BLaER1 (cell line): ENCODE results near the gene ACVR1C.

Source experiments
- H3K27ac ChIP-seq: shearing (Covaris generic); formaldehyde crosslinking; 2 replicates; pipeline ENCODE4 v1.8.1; 2022
- H3K27me3 ChIP-seq: shearing (Covaris generic); formaldehyde crosslinking; 2 replicates; pipeline ENCODE4 v1.8.1; 2022
- H3K36me3 ChIP-seq: shearing (Covaris generic); formaldehyde crosslinking; 2 replicates; pipeline ENCODE4 v1.8.1; 2022
- H3K4me1 ChIP-seq: shearing (Covaris generic); formaldehyde crosslinking; 2 replicates; pipeline ENCODE4 v1.8.1; 2022
- H3K4me2 ChIP-seq: shearing (Covaris generic); formaldehyde crosslinking; 2 replicates; pipeline ENCODE4 v1.8.1; 2022
- H3K4me3 ChIP-seq: shearing (Covaris generic); formaldehyde crosslinking; 2 replicates; pipeline ENCODE4 v1.8.1; 2022
- H3K9ac ChIP-seq: shearing (Covaris generic); formaldehyde crosslinking; 2 replicates; pipeline ENCODE4 v1.8.1; 2022
- H3K9me3 ChIP-seq: shearing (Covaris generic); formaldehyde crosslinking; 2 replicates; pipeline ENCODE4 v1.8.1; 2022
- H4K20me1 ChIP-seq: shearing (Covaris generic); formaldehyde crosslinking; 2 replicates; pipeline ENCODE4 v1.8.1; 2022
- Cebpa-rat ChIP-seq: shearing (Covaris generic); IDR thresholded peaks from 2 replicates; pipeline ENCODE4 v1.8.1; 2022

The ACVR1C gene

GRCh38 chr2:157504623-157505022, 124.0 kb downstream of the ACVR1C start:
- H3K4me1 ChIP-seq: peaks cover 10% of the 10 kb centered on the region
- no peak overlapping the region for H3K4me3 ChIP-seq
- no peak overlapping the region for H3K9ac ChIP-seq
- H3K27ac ChIP-seq: no peak overlapping the region
- no peak overlapping the region for H3K4me2 ChIP-seq
- H3K9me3 ChIP-seq: peaks cover 7% of the 10 kb centered on the region; the same call in 1 of the 2 replicates
- H3K27me3 ChIP-seq: no peaks in the 10 kb centered on the region
- no peak for TF ChIP-seq Cebpa-rat
- H3K36me3 ChIP-seq: no peaks in the 10 kb centered on the region
- no peaks in the 10 kb centered on the region for H4K20me1 ChIP-seq

- no peak overlapping the region for H3K9ac ChIP-seq
- H3K27me3 ChIP-seq: no peaks in the 10 kb centered on the region
- peaks cover 5% of the 10 kb centered on the region; the same call in 1 of the 2 replicates for H3K9me3 ChIP-seq
- H3K36me3 ChIP-seq: no peaks in the 10 kb centered on the region
- H3K4me1 ChIP-seq: peaks cover 10% of the 10 kb centered on the region
- peak overlapping the region; percentile 40 for H3K27ac ChIP-seq
- no peak for TF ChIP-seq Cebpa-rat
- H3K4me2 ChIP-seq: peak overlapping the region; percentile 20; the same call in 1 of the 2 replicates
- H3K4me3 ChIP-seq: no peak overlapping the region
- H4K20me1 ChIP-seq: no peaks in the 10 kb centered on the region
These were observed 127.6 kb downstream of the ACVR1C start for GRCh38 chr2:157501026-157501425.

- Histone ChIP-seq H4K20me1 (no peaks in the 10 kb centered on the region), H3K4me3 (no peak overlapping the region), H3K9me3 (no peaks in the 10 kb centered on the region), H3K4me1 (peaks cover 10% of the 10 kb centered on the region), H3K4me2 (no peak overlapping the region), H3K27ac (no peak overlapping the region), H3K36me3 (no peaks in the 10 kb centered on the region), H3K27me3 (no peaks in the 10 kb centered on the region), H3K9ac (no peak overlapping the region)
- TF ChIP-seq Cebpa-rat: no peak
These were observed 128.3 kb downstream of the ACVR1C start for GRCh38 chr2:157500334-157500733.

- Histone ChIP-seq H3K4me3 (no peak overlapping the region), H4K20me1 (no peaks in the 10 kb centered on the region), H3K36me3 (no peaks in the 10 kb centered on the region), H3K4me1 (peaks cover 10% of the 10 kb centered on the region), H3K27me3 (no peaks in the 10 kb centered on the region), H3K27ac (no peak overlapping the region), H3K9ac (no peak overlapping the region), H3K9me3 (no peaks in the 10 kb centered on the region), H3K4me2 (no peak overlapping the region)
- no peak for TF ChIP-seq Cebpa-rat
These were observed 130.2 kb downstream of the ACVR1C start for GRCh38 chr2:157498483-157498882.

- H3K9ac ChIP-seq: no peak overlapping the region
- H4K20me1 ChIP-seq: no peaks in the 10 kb centered on the region
- no peak overlapping the region for H3K4me2 ChIP-seq
- H3K36me3 ChIP-seq: no peaks in the 10 kb centered on the region
- peaks cover 10% of the 10 kb centered on the region for H3K4me1 ChIP-seq
- no peak for TF ChIP-seq Cebpa-rat
- no peaks in the 10 kb centered on the region for H3K9me3 ChIP-seq
- no peaks in the 10 kb centered on the region for H3K27me3 ChIP-seq
- no peak overlapping the region for H3K27ac ChIP-seq
- H3K4me3 ChIP-seq: no peak overlapping the region
These were observed 130.9 kb downstream of the ACVR1C start for GRCh38 chr2:157497638-157498314.

- H3K4me3 ChIP-seq: no peak overlapping the region
- no peaks in the 10 kb centered on the region for H3K4me1 ChIP-seq
- H3K4me2 ChIP-seq: no peak overlapping the region
- H3K9ac ChIP-seq: no peak overlapping the region
- H3K9me3 ChIP-seq: no peaks in the 10 kb centered on the region
- H3K27ac ChIP-seq: no peak overlapping the region
- no peaks in the 10 kb centered on the region for H3K27me3 ChIP-seq
- no peaks in the 10 kb centered on the region for H3K36me3 ChIP-seq
- no peaks in the 10 kb centered on the region for H4K20me1 ChIP-seq
- no peak for TF ChIP-seq Cebpa-rat
These were observed 136.4 kb downstream of the ACVR1C start for GRCh38 chr2:157492189-157492773.

- H3K27me3 ChIP-seq: no peaks in the 10 kb centered on the region
- no peaks in the 10 kb centered on the region for H3K9me3 ChIP-seq
- H3K36me3 ChIP-seq: no peaks in the 10 kb centered on the region
- H3K27ac ChIP-seq: no peak overlapping the region
- H4K20me1 ChIP-seq: no peaks in the 10 kb centered on the region
- TF ChIP-seq Cebpa-rat: no peak
- no peaks in the 10 kb centered on the region for H3K4me1 ChIP-seq
- no peak overlapping the region for H3K9ac ChIP-seq
- no peak overlapping the region for H3K4me2 ChIP-seq
- H3K4me3 ChIP-seq: no peak overlapping the region
These were observed 138.7 kb downstream of the ACVR1C start for GRCh38 chr2:157489983-157490382.

GRCh38 chr2:157488877-157489276, 139.8 kb downstream of the ACVR1C start:
- Histone ChIP-seq H3K27me3 (no peaks in the 10 kb centered on the region), H3K9ac (no peak overlapping the region), H3K4me1 (no peaks in the 10 kb centered on the region), H3K27ac (no peak overlapping the region), H3K4me2 (no peak overlapping the region), H3K9me3 (no peaks in the 10 kb centered on the region), H4K20me1 (no peaks in the 10 kb centered on the region), H3K36me3 (no peaks in the 10 kb centered on the region), H3K4me3 (no peak overlapping the region)
- no peak for TF ChIP-seq Cebpa-rat

GRCh38 chr2:157487747-157488146, 140.9 kb downstream of the ACVR1C start:
- H3K4me1 ChIP-seq: no peaks in the 10 kb centered on the region
- H3K9ac ChIP-seq: no peak overlapping the region
- H4K20me1 ChIP-seq: no peaks in the 10 kb centered on the region
- H3K4me2 ChIP-seq: no peak overlapping the region
- H3K36me3 ChIP-seq: no peaks in the 10 kb centered on the region
- no peak overlapping the region for H3K4me3 ChIP-seq
- H3K9me3 ChIP-seq: no peaks in the 10 kb centered on the region
- no peaks in the 10 kb centered on the region for H3K27me3 ChIP-seq
- TF ChIP-seq Cebpa-rat: no peak
- no peak overlapping the region for H3K27ac ChIP-seq

GRCh38 chr2:157487271-157487610, 141.4 kb downstream of the ACVR1C start:
- H3K4me2 ChIP-seq: no peak overlapping the region
- no peaks in the 10 kb centered on the region for H3K36me3 ChIP-seq
- no peak overlapping the region for H3K4me3 ChIP-seq
- no peaks in the 10 kb centered on the region for H3K9me3 ChIP-seq
- no peak for TF ChIP-seq Cebpa-rat
- H3K9ac ChIP-seq: no peak overlapping the region
- H3K27me3 ChIP-seq: no peaks in the 10 kb centered on the region
- H4K20me1 ChIP-seq: no peaks in the 10 kb centered on the region
- H3K27ac ChIP-seq: no peak overlapping the region
- H3K4me1 ChIP-seq: no peaks in the 10 kb centered on the region
